NOMO-1 treated with DMSO at 0.1 percent for 48 hours (cell line): ENCODE results near the gene XPO4.

Source experiments
- DNase-seq: peaks from one replicate; lab custom pipeline; 2025; ENCODE audit not compliant: unreplicated experiment; lab: John Stamatoyannopoulos, UW

The XPO4 gene

DNA sequence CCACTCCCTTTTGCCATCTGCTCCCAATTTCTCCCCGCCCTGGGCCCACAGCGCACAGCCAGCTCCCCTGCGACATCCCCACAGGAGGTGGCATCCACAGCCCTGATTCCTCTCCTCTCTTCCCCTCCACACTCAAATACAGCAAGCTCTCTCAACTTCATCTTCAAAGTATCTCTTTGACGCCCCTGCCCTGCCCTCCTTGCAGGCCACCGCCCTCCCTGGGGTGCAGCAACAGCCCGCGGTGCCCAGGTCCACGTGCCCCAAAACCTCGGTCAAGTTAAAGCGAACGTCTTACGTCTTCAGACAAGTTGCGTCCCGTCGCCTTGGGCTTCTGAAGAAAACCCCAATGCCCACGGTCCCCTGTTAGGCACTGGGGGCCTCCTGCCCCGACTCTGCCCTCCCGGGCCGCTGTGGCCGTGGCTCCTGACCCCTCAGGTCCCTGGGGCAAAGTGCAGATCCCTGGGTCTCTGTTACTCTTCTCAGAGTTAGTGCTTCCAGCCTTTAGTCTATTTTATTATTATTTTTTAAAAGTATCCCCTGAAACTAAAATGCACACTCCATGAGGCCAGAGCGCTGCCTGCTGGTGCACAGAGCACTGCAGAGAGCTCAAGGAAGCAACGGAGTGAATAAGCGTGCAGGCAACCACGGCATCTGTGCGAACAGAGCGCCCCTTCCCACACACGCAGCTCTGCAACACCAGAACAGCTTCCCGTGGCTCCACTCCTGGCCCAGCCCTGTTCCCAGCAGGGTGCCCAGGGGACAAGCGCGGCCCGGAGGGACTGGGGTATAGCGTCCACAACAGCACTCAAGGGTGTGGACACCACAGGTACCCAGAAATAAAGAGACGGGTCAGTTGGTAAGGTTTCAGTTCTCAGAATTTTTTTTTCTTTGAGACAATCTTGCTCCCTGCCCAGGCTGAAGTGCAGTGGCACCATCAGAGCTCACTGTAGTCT, 172.6 kb downstream of the XPO4 start:
- DNase-seq = no peak

DNA sequence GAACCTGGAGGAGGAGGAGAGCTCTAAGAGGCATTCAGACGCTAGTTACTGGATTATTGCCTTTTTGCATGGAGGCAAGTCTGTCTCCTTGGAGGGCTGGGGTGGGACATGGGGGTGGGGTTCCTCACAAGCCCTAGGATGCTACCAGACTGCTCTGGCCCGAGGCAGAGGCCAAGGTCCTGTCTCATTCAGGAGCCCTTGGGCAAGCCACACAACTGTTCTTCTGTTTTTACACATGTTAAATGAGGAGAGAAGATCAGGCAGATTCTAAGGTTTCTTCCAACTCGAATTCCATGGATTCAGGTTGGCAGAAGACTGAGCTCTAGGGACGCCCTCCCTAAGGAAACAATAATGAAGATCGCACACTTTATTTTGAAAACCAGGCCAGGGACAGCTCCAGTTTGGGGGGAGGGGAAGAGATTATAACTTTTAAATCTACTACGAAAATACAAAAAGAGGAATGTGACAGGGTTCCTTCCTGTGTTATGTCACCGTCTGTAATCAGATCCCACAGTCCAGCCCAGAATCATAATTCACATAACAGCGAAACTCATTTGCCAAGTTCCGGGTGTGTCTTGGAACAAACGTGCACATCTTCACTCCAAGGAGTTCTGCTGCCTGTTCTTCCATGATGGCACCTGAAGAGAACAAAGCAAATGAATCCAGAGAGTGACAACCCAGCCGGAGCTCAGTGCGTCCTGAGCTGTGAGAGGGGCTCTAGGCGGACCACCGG, 173.8 kb downstream of the XPO4 start:
- DNase-seq = no peak

DNA sequence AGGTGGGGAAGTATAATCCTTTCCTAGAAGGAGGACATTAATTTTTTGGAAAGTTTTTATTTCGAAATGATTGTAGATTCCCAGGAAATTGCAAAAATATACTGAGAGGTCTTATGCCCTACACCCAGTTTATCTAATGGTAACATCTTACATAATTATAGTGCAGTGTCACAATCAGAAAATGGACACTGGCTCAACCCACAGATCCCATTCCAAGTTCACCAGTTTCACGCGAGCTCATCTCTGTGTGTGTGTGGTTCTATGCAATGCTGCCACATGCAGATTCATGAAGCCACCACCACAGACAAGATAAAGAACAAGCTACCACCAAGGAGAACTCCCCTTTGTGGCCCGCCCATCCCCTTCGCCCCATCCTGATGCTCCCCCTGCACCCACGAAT, 174.7 kb downstream of the XPO4 start:
- DNase-seq = no peak
